AG09319 (cell line): ENCODE data around the gene UFD1.

ENCODE experiments used
- DNase-seq: peaks from one replicate; pipeline ENCODE4 v3.0.0-alpha.2; 2010; ENCODE audit warnings: low read depth; ENCODE audit errors: extremely low read depth
- CTCF ChIP-seq: IDR thresholded peaks from 2 replicates; pipeline ENCODE4 v1.5.1; 2011; ENCODE audit warnings: low read depth, mild to moderate bottlenecking, inconsistent platforms, low read length, moderate library complexity

UFD1 gene

DNA sequence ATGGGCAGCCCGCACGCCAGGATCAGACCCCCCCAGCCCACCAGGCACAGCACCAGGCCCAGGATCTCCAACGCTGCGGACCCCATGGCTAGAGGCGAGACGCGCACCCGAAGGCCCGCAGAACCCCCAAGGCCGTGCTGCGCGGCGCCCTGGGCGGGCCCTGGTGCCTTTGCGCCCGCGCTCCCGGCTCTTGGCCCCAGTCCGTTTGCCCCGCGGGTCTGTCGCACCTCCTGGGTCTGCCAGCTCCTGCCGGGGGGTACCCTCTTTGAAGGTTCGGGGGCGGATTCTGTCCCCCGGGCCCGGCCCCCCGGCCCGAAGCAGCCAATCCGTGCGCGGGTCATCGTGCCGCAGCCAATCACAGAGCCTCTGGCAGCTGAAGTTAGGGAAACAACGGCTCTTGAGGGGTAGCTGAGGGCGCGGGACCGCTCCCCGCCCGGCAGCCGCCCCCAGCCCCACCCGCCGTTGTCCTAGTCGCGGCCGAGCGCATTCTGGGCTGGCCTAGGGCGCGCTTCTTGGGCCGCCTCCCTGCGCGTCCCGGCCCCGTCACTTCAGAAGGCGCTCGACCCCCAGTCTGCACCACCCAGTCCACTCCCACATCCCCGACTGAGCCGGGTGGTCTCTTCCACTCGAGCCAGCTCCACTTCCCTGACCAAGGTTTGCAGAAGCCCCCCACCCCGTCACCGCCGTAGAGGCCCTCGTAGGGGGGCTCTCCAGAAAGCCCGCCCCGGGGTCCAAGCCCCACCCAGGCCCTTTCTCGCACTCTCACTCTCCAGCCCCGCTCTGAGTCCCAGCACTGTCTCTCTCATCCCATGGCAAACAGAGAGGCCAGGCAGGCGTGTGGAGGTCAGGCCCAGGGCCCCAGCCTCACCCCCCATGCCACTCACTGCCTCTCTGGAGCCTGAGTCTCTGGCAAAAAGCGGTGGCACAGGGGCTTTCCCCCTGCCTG is 45.5 kb upstream of the UFD1 start, which contains the start of gene CLDN5:
Gene CLDN5, minus strand, starts transcription at position 241 of the 946 bp plus-strand sequence. Its CDS starts 155 bp downstream, at position 86.
- TF ChIP-seq CTCF, result no peak
- no peak for DNase-seq

DNA sequence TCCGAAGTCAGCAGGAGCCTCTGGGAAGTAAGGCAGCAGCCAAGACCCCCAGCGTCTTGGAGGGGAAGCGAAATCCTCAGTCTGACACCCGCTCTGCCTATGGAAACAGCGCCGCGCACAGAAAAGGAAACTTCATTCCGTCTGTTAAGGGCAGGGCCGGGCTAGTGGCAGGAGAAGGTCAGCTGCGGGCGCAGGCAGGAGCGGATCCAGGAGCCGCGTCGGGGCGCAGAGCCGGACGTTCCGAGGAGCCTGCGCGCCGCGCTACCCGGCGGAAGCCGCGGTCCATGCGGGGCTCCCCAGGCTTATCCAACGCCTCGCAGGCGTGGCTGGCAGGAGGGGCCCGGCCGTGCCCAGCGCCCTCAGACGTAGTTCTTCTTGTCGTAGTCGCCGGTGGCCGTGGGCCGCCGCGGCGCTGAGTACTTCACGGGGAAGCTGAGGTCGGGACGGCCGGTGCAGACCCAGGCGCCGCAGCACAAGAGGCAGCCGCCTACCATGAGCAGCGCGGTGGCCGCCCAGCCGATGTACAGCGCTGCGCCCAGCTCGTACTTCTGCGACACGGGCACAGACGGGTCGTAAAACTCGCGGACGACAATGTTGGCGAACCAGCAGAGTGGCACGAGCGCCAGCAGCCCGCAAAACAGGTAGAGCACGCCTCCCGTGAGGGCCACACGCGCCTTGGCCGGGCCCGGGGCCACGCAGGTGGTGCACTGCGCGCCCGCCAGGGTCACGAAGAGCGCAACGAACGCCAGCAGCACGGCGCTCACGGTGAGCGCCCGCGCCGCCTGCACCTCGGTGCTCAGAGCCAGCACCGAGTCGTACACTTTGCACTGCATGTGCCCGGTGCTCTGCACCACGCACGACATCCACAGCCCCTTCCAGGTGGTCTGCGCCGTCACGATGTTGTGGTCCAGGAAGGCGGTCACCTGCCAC is 44.5 kb upstream of the UFD1 start:
- DNase-seq, result no peak

DNA sequence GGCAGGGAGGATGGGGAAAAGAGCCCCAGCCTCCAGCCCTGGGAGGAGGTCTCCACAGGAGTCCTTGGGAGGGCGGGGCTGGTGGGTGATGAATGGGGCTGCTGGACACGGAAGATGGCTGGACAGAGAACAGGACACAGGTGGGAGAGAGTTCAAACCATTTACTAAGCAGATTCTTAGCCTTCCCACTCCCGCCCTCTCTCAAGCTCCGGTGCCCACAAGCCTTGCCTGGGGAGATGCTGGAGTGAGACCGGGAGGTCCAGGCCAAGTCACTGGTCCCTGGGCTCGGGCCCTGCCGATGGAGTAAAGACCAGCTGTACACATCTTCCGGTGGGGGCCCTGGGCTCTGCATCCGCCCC is 43.9 kb upstream of the UFD1 start:
- no peak for DNase-seq
- no peak for TF ChIP-seq CTCF

More for the DNA sequence above, 44.5 kb upstream of the UFD1 start:
- no peak for TF ChIP-seq CTCF

DNA sequence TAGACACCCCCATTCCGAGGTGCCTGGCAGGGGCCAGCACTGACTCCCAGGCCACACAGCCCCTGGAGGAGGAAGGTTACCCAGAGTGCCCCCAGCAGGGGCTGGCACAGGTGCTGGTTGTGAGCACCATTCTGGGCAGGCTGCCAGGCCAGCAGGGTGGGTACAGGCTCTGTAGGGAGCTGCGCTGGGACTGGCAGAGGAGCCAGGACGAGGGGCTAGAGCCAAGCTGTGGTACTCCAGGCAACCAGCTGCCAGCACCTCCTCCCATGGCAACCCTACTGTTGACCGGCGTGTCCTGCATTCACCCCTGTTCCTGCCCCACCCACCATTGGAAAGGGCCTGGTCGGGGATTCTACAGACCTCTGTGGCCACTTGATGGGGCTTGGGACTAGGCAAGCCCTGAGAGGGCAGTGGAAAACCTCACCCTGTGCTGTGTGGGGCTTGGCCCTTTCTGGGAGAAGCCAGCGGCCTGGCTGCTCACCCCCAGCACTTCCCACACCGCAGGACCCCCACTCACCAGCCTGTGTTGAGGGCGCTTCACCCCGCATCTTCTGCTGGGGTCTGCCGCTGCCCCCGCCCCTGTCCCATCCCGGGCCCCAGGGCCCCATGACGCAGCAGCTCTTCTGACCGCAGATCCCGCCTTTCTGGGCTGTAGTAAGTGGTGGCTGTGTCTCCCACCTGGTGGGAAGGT is 43.3 kb upstream of the UFD1 start:
- DNase-seq, result no peak

DNA sequence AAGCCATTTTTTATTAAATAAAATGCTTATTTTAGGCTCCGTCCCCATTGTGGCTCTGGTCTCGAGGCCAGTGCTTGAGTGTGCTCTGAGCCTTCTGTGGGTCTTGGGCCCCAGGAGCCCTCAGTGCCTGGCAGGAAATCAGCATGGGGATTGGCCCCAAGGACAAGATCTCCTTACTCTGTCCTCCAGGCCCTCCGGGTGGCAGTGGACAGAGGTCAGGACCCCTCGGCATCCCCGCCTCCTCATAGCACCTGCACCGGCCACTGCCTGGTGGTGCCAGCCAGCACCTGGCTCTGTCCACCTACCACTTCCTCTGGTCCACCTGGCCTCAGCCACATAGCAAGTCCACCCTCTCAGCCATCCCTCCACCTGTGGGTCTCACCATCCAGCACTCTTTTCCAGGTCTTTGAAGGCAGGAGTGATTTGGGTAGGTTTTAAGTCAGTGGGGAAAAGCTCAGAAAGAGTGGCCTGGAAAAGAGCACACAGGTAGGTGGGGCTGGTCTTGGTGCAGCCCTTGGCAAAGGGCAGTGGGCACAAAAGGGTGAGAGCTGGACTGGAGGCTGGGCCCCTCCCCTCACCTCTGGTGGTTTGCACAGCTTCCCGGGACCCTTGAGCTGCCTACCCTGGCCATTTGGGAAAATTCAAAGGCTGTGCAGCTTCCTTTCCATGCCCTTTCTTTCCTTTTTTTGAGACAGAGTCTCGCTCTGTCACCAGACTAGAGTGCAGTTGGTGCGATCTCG is 41.7 kb upstream of the UFD1 start:
- DNase-seq, result no peak
- no peak for TF ChIP-seq CTCF

More for the DNA sequence above, 43.3 kb upstream of the UFD1 start:
- TF ChIP-seq CTCF, result no peak

GRCh38 chr22:19520007-19520406 is 41.0 kb upstream of the UFD1 start:
- DNase-seq, result no peak
- TF ChIP-seq CTCF, result no peak
